PC-3 (cell line): ENCODE data around the gene MYH9. TPM values are rescaled to one million over a fixed set of nuclear protein-coding genes. Genes with fewer than 3 reads are reported as not detected.
A peak's percentile ranks its signal among the peaks of the same experiment; 100 is the strongest.

Experiments
- ATAC-seq: fragments of 200-7000 bp; cut with Tn5 transposase; 2 replicates; pipeline ENCODE4 v1.9.1; 2020; ENCODE audit warnings: mild to moderate bottlenecking, moderate library complexity
- BruUV-seq: library from RNA; stranded (reverse); fragments of 400-500 nt; replicated peaks from 2 replicates; lab custom pipeline; 2021; lab: Mats Ljungman, UMichigan
- CTCF ChIA-PET: fragments of 300-600 bp; sonication (Branson Sonifier 250); formaldehyde crosslinking; loops from one replicate; lab custom pipeline; 2022; ENCODE audit warnings: antibody characterized with exemption; lab: Charles Lee
- POLR2A ChIA-PET: fragments of 300-600 bp; sonication (Branson Sonifier 250); formaldehyde crosslinking; loops from one replicate; lab custom pipeline; 2022; ENCODE audit warnings: antibody characterized with exemption; ENCODE audit not compliant: unreplicated experiment; lab: Charles Lee
- DNase-seq: peaks from one replicate; pipeline ENCODE4 v3.0.0-alpha.2; 2015
- H2AFZ ChIP-seq: fragments of 300-600 bp; sonication (generic); 2 replicates; pipeline ENCODE4 v1.6.0; 2016; ENCODE audit warnings: antibody characterized with exemption, low read length
- H3F3A ChIP-seq: fragments of 300-600 bp; sonication (generic); one replicate; pipeline ENCODE4 v1.6.0; 2017; ENCODE audit warnings: antibody characterized with exemption, low read length, control low read depth, mild to moderate bottlenecking; ENCODE audit not compliant: unreplicated experiment
- H3K27ac ChIP-seq: fragments of 300-600 bp; sonication (generic); 2 replicates; pipeline ENCODE4 v1.5.1; 2016; ENCODE audit warnings: mild to moderate bottlenecking, low read length
- H3K27me3 ChIP-seq: fragments of 300-600 bp; sonication (generic); 2 replicates; pipeline ENCODE4 v1.6.1; 2016; ENCODE audit warnings: low read length, mixed read lengths
- H3K36me3 ChIP-seq: fragments of 300-600 bp; sonication (generic); 2 replicates; pipeline ENCODE4 v1.6.1; 2016; ENCODE audit warnings: low read depth, mixed run types, low read length, mixed read lengths
- H3K4me1 ChIP-seq: fragments of 300-600 bp; sonication (generic); 2 replicates; pipeline ENCODE4 v1.5.1; 2016; ENCODE audit warnings: low read length; ENCODE audit not compliant: insufficient read depth
- H3K4me2 ChIP-seq: fragments of 300-600 bp; sonication (generic); 2 replicates; pipeline ENCODE4 v1.6.0; 2016; ENCODE audit warnings: low read length
- H3K4me3 ChIP-seq: fragments of 300-600 bp; sonication (generic); 2 replicates; pipeline ENCODE4 v1.5.1; 2016; ENCODE audit warnings: mild to moderate bottlenecking, low read length, mixed read lengths
- H3K79me2 ChIP-seq: fragments of 300-600 bp; sonication (generic); 2 replicates; pipeline ENCODE4 v1.6.1; 2017; ENCODE audit warnings: low read length, mixed read lengths
- H3K9ac ChIP-seq: fragments of 300-600 bp; sonication (generic); 2 replicates; pipeline ENCODE4 v1.6.0; 2016; ENCODE audit warnings: mild to moderate bottlenecking, low read length
- H3K9me2 ChIP-seq: fragments of 300-600 bp; sonication (generic); replicated peaks from 2 replicates; pipeline ENCODE4 v1.6.1; 2016; ENCODE audit warnings: mixed run types, low read length, mixed read lengths
- H3K9me3 ChIP-seq: fragments of 300-600 bp; sonication (generic); 2 replicates; pipeline ENCODE4 v1.6.1; 2016; ENCODE audit warnings: low read length, mixed read lengths
- H4K20me1 ChIP-seq: fragments of 300-600 bp; sonication (generic); 2 replicates; pipeline ENCODE4 v1.6.1; 2016; ENCODE audit warnings: low read length, mixed read lengths
- CTCF ChIP-seq: fragments of 300-600 bp; sonication (generic); conservative IDR thresholded peaks from 2 replicates; pipeline ENCODE4 v1.5.1; 2017; ENCODE audit warnings: antibody characterized with exemption, low read depth, mild to moderate bottlenecking, low read length
- EZH2 ChIP-seq: fragments of 300-600 bp; sonication (generic); IDR thresholded peaks from one replicate; pipeline ENCODE4 v1.6.1; 2017; ENCODE audit warnings: antibody characterized with exemption, mild to moderate bottlenecking, low read length; ENCODE audit not compliant: unreplicated experiment
- EZH2phosphoT487 ChIP-seq: fragments of 300-600 bp; sonication (generic); IDR thresholded peaks from 2 replicates; pipeline ENCODE4 v1.6.1; 2018; ENCODE audit warnings: mild to moderate bottlenecking, antibody characterized with exemption, low read length, borderline replicate concordance
- intact Hi-C: fragments of 100-400 bp; cut with micrococcal nuclease; formaldehyde crosslinking; loops from 2 replicates; pipeline ENCODE4 v1.9.0; 2023
- total RNA-seq: library from RNA; depleted of rRNA; stranded (reverse); fragments of >200 nt; gene quantifications from 2 replicates; pipeline ENCODE4 v1.2.3, GENCODE V29; 2014

The MYH9 gene
- total RNA-seq, 1 experiment from 2014 or later: 357 TPM

GRCh38 chr22:36369922-36370791 is 17.6 kb downstream of the MYH9 start:
- H3K9me3 ChIP-seq: no peaks in the 10 kb centered on the region
- H3K9me2 ChIP-seq: no peaks in the 10 kb centered on the region
- no peak overlapping the region for H3K4me3 ChIP-seq
- BruUV-seq: no TSS peak
- H3K9ac ChIP-seq: no peak overlapping the region
- peak overlapping the region; percentile 52; the same call in 1 of the 2 replicates for H3K4me2 ChIP-seq
- no peaks in the 10 kb centered on the region for H3F3A ChIP-seq
- H3K4me1 ChIP-seq: peaks cover 98% of the 10 kb centered on the region
- ChIA-PET POLR2A (interaction anchor here (0.6 kb wide), 2 partner anchors 9 to 15 kb away, joined by 3 to 4 read pairs; no protein-coding TSS in a partner anchor), CTCF (interaction anchor here (1.5 kb wide), 1 partner anchor 101 kb away, joined by 5 read pairs; no protein-coding TSS in a partner anchor)
- no peak overlapping the region for H2AFZ ChIP-seq
- intact Hi-C loops: no loop called here
- ATAC-seq: peak; percentile 10; the same call in 1 of the 2 replicates
- peak overlapping the region; percentile 22 for H3K27ac ChIP-seq
- H3K79me2 ChIP-seq: peaks cover 100% of the 10 kb centered on the region
- peaks cover 16% of the 10 kb centered on the region; the same call in 1 of the 2 replicates for H3K36me3 ChIP-seq
- peaks cover 81% of the 10 kb centered on the region for H4K20me1 ChIP-seq
- DNase-seq: no peak
- no peak for TF ChIP-seq EZH2phosphoT487
- no peak for TF ChIP-seq CTCF
- no peak for TF ChIP-seq EZH2
- no peaks in the 10 kb centered on the region for H3K27me3 ChIP-seq

GRCh38 chr22:36369004-36369921 is 18.5 kb downstream of the MYH9 start:
- no peak for DNase-seq
- Histone ChIP-seq H2AFZ (no peak overlapping the region), H3K79me2 (peaks cover 100% of the 10 kb centered on the region)

More at GRCh38 chr22:36369004-36369921, 18.5 kb downstream of the MYH9 start:
- Histone ChIP-seq H3F3A (no peaks in the 10 kb centered on the region), H3K36me3 (peaks cover 13% of the 10 kb centered on the region; the same call in 1 of the 2 replicates), H3K9ac (no peak overlapping the region), H3K27ac (peak overlapping the region; percentile 45; the same call in 1 of the 2 replicates), H3K4me3 (no peak overlapping the region), H3K4me2 (peak overlapping the region; percentile 52), H3K27me3 (no peaks in the 10 kb centered on the region), H4K20me1 (peaks cover 83% of the 10 kb centered on the region), H3K9me3 (no peaks in the 10 kb centered on the region), H3K4me1 (peaks cover 97% of the 10 kb centered on the region), H3K9me2 (no peaks in the 10 kb centered on the region)
- POLR2A ChIA-PET: no interaction called here
- TF ChIP-seq CTCF: no peak
- TF ChIP-seq EZH2phosphoT487: no peak
- no peak for TF ChIP-seq EZH2
- ATAC-seq: peak; percentile 4; the same call in 1 of the 2 replicates
- intact Hi-C loops: no loop called here
- no TSS peak for BruUV-seq
- CTCF ChIA-PET: no interaction called here
